Mononuclear cell (primary cell): ENCODE results near the gene GALNT18. TPM values are rescaled to one million over a fixed set of nuclear protein-coding genes. Genes with fewer than 3 reads are reported as not detected.

Experiments used
- H3K27me3 ChIP-seq: 2 replicates; pipeline ENCODE4 v1.6.0; 2011; ENCODE audit warnings: low read length, control low read depth; ENCODE audit not compliant: insufficient read depth
- H3K4me1 ChIP-seq: 2 replicates; pipeline ENCODE4 v1.5.1; 2011; ENCODE audit warnings: mild to moderate bottlenecking, low read length, control low read depth; ENCODE audit not compliant: insufficient read depth
- H3K4me3 ChIP-seq: 2 replicates; pipeline ENCODE4 v1.5.1; 2011; ENCODE audit warnings: mild to moderate bottlenecking, low read length, moderate library complexity
- H3K9me3 ChIP-seq: 2 replicates; pipeline ENCODE4 v1.5.1; 2011; ENCODE audit warnings: low read depth, mild to moderate bottlenecking, control low read depth, low read length
- total RNA-seq: library from RNA; depleted of rRNA; stranded (reverse); fragments of >200 nt; gene quantifications from one replicate; pipeline ENCODE4 v1.2.3, GENCODE V29; 2012

The GALNT18 gene
- total RNA-seq, 1 donor, result 0.21 TPM

GRCh38 chr11:11500744-11501487 lies 120.9 kb downstream of the GALNT18 start:
- Histone ChIP-seq H3K4me3 (no peak overlapping the region), H3K4me1 (no peaks in the 10 kb centered on the region), H3K27me3 (no peaks in the 10 kb centered on the region), H3K9me3 (no peaks in the 10 kb centered on the region)

GRCh38 chr11:11499300-11499699 lies 122.5 kb downstream of the GALNT18 start:
- Histone ChIP-seq H3K27me3 (no peaks in the 10 kb centered on the region), H3K4me3 (no peak overlapping the region), H3K9me3 (no peaks in the 10 kb centered on the region), H3K4me1 (no peaks in the 10 kb centered on the region)

- H3K4me1 ChIP-seq, result no peaks in the 10 kb centered on the region
- no peak overlapping the region for H3K4me3 ChIP-seq
- no peaks in the 10 kb centered on the region for H3K27me3 ChIP-seq
These were observed 123.6 kb downstream of the GALNT18 start for GRCh38 chr11:11498195-11498594.

GRCh38 chr11:11496879-11497278 lies 124.9 kb downstream of the GALNT18 start:
- no peaks in the 10 kb centered on the region for H3K4me1 ChIP-seq
- no peak overlapping the region for H3K4me3 ChIP-seq
- no peaks in the 10 kb centered on the region for H3K9me3 ChIP-seq
- H3K27me3 ChIP-seq, result no peaks in the 10 kb centered on the region

More at GRCh38 chr11:11498195-11498594, 123.6 kb downstream of the GALNT18 start:
- H3K9me3 ChIP-seq, result no peaks in the 10 kb centered on the region

GRCh38 chr11:11494348-11494747 lies 127.5 kb downstream of the GALNT18 start:
- Histone ChIP-seq H3K9me3 (no peaks in the 10 kb centered on the region), H3K4me1 (no peaks in the 10 kb centered on the region), H3K27me3 (no peaks in the 10 kb centered on the region), H3K4me3 (no peak overlapping the region)

GRCh38 chr11:11493698-11494097 lies 128.1 kb downstream of the GALNT18 start:
- Histone ChIP-seq H3K9me3 (no peaks in the 10 kb centered on the region), H3K4me3 (no peak overlapping the region), H3K4me1 (no peaks in the 10 kb centered on the region), H3K27me3 (no peaks in the 10 kb centered on the region)

GRCh38 chr11:11491589-11491988 lies 130.2 kb downstream of the GALNT18 start:
- Histone ChIP-seq H3K4me3 (no peak overlapping the region), H3K27me3 (no peaks in the 10 kb centered on the region), H3K9me3 (no peaks in the 10 kb centered on the region), H3K4me1 (no peaks in the 10 kb centered on the region)

- no peak overlapping the region for H3K4me3 ChIP-seq
- no peaks in the 10 kb centered on the region for H3K27me3 ChIP-seq
- H3K4me1 ChIP-seq, result no peaks in the 10 kb centered on the region
- no peaks in the 10 kb centered on the region for H3K9me3 ChIP-seq
These were observed 130.8 kb downstream of the GALNT18 start for GRCh38 chr11:11491014-11491413.

- no peaks in the 10 kb centered on the region for H3K9me3 ChIP-seq
- no peaks in the 10 kb centered on the region for H3K27me3 ChIP-seq
- H3K4me1 ChIP-seq, result no peaks in the 10 kb centered on the region
- H3K4me3 ChIP-seq, result no peak overlapping the region
These were observed 135.4 kb downstream of the GALNT18 start for GRCh38 chr11:11486423-11486822.

GRCh38 chr11:11486002-11486401 lies 135.8 kb downstream of the GALNT18 start:
- Histone ChIP-seq H3K4me1 (no peaks in the 10 kb centered on the region), H3K9me3 (no peaks in the 10 kb centered on the region), H3K4me3 (no peak overlapping the region), H3K27me3 (no peaks in the 10 kb centered on the region)

- Histone ChIP-seq H3K9me3 (no peaks in the 10 kb centered on the region), H3K4me1 (no peaks in the 10 kb centered on the region), H3K27me3 (no peaks in the 10 kb centered on the region), H3K4me3 (no peak overlapping the region)
These were observed 138.2 kb downstream of the GALNT18 start for GRCh38 chr11:11483627-11484026.

- Histone ChIP-seq H3K4me1 (no peaks in the 10 kb centered on the region), H3K27me3 (no peaks in the 10 kb centered on the region), H3K9me3 (no peaks in the 10 kb centered on the region), H3K4me3 (no peak overlapping the region)
These were observed 139.1 kb downstream of the GALNT18 start for GRCh38 chr11:11482730-11483129.

- Histone ChIP-seq H3K27me3 (no peaks in the 10 kb centered on the region), H3K4me1 (no peaks in the 10 kb centered on the region), H3K4me3 (no peak overlapping the region), H3K9me3 (no peaks in the 10 kb centered on the region)
These were observed 140.4 kb downstream of the GALNT18 start for GRCh38 chr11:11481371-11481770.

GRCh38 chr11:11480971-11481370 lies 140.8 kb downstream of the GALNT18 start:
- H3K27me3 ChIP-seq, result no peaks in the 10 kb centered on the region
- no peak overlapping the region for H3K4me3 ChIP-seq
- no peaks in the 10 kb centered on the region for H3K4me1 ChIP-seq
- H3K9me3 ChIP-seq, result no peaks in the 10 kb centered on the region

GRCh38 chr11:11478687-11479086 lies 143.1 kb downstream of the GALNT18 start:
- no peaks in the 10 kb centered on the region for H3K4me1 ChIP-seq
- H3K27me3 ChIP-seq, result no peaks in the 10 kb centered on the region
- H3K4me3 ChIP-seq, result no peak overlapping the region
- no peaks in the 10 kb centered on the region for H3K9me3 ChIP-seq

GRCh38 chr11:11477695-11478420 lies 143.9 kb downstream of the GALNT18 start:
- Histone ChIP-seq H3K27me3 (no peaks in the 10 kb centered on the region), H3K4me1 (no peaks in the 10 kb centered on the region), H3K4me3 (no peak overlapping the region), H3K9me3 (no peaks in the 10 kb centered on the region)
